ENCODE results near the gene SHISAL2B.
"Not testable (repeated sequence)": the region's sequence is repeated elsewhere in the genome, so short reads cannot be mapped to it uniquely, and the experiment has no call there.

The SHISAL2B gene

DNA sequence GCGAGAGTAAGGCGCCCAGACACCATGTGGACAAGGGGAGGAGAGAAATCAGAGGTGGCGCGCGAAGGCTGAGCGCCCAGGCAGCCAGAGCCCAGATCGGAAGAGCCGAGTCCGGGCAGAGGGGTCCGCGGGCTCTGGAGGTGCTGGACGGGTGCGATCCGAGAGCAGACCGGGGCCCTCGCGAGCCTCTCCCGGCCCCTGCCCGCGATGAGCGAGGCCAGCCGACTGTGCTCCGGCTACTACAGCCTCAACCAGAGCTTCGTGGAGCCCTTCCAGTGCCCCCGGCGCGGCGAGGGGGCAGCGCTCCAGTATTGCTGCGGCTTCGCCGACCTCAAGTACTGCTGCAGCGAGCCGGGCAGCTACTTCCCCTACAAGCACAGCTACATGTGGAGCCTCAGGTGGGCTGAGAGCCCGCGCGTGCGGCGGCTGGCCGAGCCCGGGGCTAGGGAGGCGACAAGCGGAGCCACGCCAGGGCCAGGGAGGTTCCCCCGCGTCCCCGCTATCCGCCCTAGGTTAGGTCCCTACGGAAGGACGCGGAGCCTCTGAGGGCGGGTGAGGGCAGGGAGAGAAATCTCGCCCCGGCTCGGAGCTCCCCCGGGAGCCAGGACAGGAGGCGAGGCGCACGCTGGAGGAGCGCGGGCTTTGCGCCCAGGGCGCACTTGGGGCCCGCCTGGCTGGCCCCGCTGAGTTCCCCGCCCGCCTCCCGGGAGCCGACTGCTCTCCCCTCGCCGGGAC, at the start of gene SHISAL2B:
Gene SHISAL2B (plus strand): TSS at position 87 of the 735 bp plus-strand sequence. CDS start 121 bp downstream, at position 208.
- peak in 1 of 2 donors; percentile 7 for DNase-seq

DNA sequence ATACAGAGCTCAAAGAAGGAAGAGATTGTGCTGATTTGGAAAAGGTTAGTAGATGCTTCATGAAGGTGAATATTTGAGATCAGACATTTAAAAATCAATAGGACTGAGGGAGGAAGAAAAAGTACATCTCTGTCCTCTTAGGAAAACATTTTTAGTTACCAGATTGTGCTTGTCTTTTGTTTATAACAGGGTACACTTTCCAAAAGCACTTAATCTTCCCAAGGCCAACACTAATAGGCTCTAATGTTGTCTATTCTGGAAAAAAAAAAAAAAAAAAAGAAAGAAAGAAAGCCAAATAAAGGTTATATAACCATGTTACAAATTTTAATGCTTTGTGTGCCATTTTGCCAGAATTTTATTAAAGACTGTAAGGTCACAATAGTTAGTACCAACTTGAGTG, 45.5 kb upstream of the SHISAL2B start:
- DNase-seq = no peak

- no peak for DNase-seq
Observed at GRCh38 chr5:64646169-64646568, 44.1 kb upstream of the SHISAL2B start.

- no peak for DNase-seq
Observed at GRCh38 chr5:64649512-64649911, 40.8 kb upstream of the SHISAL2B start.

- no peak for DNase-seq
Observed at GRCh38 chr5:64653766-64654560, 36.3 kb upstream of the SHISAL2B start.

- DNase-seq = no peak
Observed at GRCh38 chr5:64654561-64654938, 35.8 kb upstream of the SHISAL2B start.

GRCh38 chr5:64655596-64655995, 34.7 kb upstream of the SHISAL2B start:
- no peak for DNase-seq

- no peak for DNase-seq
Observed at GRCh38 chr5:64659289-64659688, 31.0 kb upstream of the SHISAL2B start.

- not testable (repeated sequence) for DNase-seq
Observed at GRCh38 chr5:64663181-64663580, 27.1 kb upstream of the SHISAL2B start.

- no peak for DNase-seq
Observed at GRCh38 chr5:64665243-64665642, 25.1 kb upstream of the SHISAL2B start.

DNA sequence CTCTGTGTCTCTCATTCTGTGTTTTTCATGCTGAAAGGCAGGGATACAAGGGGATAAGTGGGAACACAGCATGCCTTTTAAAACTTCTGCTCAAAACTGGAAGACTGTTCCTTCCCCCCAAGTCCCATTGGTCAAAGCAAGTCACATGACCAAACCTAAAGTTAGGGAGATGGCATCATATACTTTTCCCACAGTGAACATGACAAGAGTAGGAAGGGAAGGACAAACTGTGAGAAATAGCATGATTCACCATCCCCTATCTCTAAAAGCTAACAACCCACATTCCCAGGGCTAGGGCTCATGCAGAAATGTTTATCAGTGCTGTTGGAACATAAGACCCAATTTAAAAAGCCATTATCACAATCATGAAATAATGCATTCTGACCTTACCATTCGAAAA, 24.2 kb upstream of the SHISAL2B start:
- DNase-seq = no peak

- DNase-seq = no peak
Observed at GRCh38 chr5:64667068-64667467, 23.2 kb upstream of the SHISAL2B start.

GRCh38 chr5:64670277-64670676, 20.0 kb upstream of the SHISAL2B start:
- DNase-seq = no peak

DNA sequence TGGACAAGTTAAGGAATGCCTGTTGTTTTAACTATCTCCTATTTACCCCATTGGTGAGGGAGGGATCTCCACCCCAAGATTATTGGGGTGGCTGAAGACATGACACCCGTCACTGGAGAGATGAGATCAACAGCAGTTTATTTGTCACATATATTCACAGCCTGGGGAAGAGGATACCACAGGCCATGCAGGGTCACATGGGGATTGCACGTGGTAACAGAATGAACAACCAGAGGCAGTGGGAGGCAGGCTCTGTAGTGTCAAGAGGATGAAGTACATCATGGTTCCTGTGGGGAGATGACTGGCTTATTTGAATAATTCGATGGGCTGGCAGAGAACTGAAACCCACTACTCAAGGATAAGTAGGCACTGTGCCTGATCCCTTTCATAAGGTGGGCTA, 18.6 kb upstream of the SHISAL2B start:
- no peak for DNase-seq

DNA sequence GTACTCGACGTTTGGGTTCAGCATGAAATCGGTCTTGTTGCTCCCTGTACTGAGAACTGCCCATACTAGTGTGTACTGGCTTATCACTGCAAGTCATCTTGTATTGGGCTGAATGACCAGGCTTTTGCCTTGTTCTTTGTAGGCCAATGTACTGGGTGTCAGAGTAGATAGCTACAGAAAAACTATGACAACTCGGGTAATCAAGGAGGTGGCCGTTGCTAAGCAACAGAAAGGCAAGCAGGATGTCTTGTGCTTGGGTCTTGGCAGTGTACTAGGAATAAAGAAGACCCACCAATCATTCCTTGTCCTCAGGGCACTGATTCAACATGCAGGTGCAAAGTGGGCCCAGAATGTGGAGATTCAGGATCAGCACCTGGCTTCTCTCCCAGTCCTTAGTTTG, 11.9 kb upstream of the SHISAL2B start:
- no peak for DNase-seq

GRCh38 chr5:64680289-64680688, 10.0 kb upstream of the SHISAL2B start:
- DNase-seq = no peak

DNA sequence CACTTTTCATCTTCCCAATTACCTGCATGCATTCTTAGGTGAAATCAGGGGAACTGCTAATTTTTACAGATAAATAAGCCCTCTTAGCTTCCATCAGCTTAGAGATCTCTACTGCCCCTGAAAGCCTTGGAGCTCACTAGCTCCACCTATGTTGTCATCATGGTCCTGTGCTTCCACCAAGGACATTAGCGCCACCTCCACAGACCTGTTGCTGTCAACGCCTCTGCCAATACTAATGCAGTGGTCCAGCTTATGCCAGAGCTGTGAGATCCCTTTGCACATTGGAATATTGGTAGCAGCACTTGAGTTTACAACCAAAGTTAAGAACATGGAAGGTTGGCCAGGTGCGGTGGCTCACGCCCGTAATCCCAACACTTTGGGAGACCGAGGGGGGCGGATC, 7.7 kb upstream of the SHISAL2B start:
- no peak for DNase-seq

DNA sequence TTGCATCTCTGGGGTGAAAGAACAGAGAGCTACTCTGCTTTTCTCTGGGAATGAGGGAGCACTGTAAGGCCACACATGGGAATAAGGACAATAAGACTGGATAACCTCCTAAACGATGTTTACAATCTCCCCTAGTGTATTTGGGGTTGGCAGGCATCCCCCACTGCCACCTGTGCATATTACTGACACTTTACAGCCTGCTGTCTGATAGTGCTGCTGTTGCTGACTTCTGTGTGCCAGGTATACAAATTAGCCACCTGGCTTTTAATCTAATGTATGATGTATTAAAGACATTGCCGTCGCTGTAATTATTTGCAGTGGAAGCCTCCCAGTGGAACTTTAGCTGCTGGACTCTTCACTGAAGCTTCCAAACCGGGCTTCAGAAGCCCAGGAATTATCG, 4.4 kb upstream of the SHISAL2B start:
- no peak for DNase-seq

DNA sequence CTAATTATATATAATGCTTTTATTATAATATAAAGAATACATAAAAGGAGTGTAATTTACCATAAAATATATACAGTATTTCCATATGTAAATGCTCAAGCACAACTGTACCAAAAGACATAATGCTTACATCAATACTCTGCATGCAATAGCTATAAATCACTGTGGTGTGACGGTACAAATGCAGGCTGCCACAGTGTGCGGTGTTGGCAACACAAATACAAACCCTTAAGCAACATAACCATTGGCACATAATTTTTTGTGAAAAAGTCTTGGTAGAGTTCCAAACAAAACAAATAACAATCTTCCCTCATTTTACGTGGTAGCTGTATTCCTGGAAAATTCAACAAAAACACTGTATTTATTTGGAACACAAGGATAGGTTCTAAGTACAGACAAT, 1.9 kb upstream of the SHISAL2B start:
- no peak for DNase-seq

DNA sequence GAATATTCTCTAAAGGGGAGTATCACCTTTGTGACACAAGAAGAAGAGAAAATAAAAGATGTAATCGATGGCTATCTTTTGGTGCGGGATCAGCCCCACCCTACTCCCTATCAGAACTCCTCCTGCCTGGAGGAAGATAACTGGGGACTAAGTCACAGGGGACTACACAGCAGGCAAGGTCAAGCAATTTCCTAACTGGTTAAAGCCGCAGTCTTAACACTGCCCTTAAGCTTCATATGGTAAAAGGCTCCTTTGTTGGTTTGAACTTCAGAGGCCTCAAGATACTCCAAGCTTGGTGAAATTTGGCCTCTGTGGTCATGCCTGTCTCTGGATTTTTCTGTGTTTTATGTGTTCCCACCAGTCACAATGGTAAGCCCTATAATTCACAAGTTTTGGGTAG, 1.3 kb upstream of the SHISAL2B start:
- no peak for DNase-seq

- no peak for DNase-seq
Observed at GRCh38 chr5:64690104-64690416, 243 bp upstream of the SHISAL2B start.

- no peak for DNase-seq
Observed at GRCh38 chr5:64691291-64691690, 988 bp downstream of the SHISAL2B start.

GRCh38 chr5:64693636-64694035, 3.3 kb downstream of the SHISAL2B start:
- DNase-seq = no peak

- not testable (repeated sequence) for DNase-seq
Observed at GRCh38 chr5:64696414-64696813, 6.1 kb downstream of the SHISAL2B start.

- no peak for DNase-seq
Observed at GRCh38 chr5:64700765-64701164, 10.5 kb downstream of the SHISAL2B start.
